MM.1S (cell line): ENCODE measurements around the gene CNTNAP2.

ENCODE experiments used
- EZH2 ChIP-seq: fragments of 300-600 bp; sonication (generic); optimal IDR thresholded peaks from 2 replicates; pipeline ENCODE3; 2017; ENCODE audit warnings: low read depth, mild to moderate bottlenecking, antibody characterized with exemption, low read length, mixed read lengths
- EZH2phosphoT487 ChIP-seq: fragments of 300-600 bp; sonication (generic); IDR thresholded peaks from 2 replicates; pipeline ENCODE4 v1.6.1; 2018; ENCODE audit warnings: antibody characterized with exemption, low read length
- TF ChIP-seq, protein P1 (sequence below): fragments of 300-600 bp; sonication (generic); IDR thresholded peaks from 2 replicates; pipeline ENCODE4 v1.5.1; 2016; ENCODE audit warnings: antibody characterized with exemption, low read length, mixed read lengths

GRCh38 chr7:146528581-146528980, 412.0 kb downstream of the CNTNAP2 start:
- TF ChIP-seq, protein P1, sequence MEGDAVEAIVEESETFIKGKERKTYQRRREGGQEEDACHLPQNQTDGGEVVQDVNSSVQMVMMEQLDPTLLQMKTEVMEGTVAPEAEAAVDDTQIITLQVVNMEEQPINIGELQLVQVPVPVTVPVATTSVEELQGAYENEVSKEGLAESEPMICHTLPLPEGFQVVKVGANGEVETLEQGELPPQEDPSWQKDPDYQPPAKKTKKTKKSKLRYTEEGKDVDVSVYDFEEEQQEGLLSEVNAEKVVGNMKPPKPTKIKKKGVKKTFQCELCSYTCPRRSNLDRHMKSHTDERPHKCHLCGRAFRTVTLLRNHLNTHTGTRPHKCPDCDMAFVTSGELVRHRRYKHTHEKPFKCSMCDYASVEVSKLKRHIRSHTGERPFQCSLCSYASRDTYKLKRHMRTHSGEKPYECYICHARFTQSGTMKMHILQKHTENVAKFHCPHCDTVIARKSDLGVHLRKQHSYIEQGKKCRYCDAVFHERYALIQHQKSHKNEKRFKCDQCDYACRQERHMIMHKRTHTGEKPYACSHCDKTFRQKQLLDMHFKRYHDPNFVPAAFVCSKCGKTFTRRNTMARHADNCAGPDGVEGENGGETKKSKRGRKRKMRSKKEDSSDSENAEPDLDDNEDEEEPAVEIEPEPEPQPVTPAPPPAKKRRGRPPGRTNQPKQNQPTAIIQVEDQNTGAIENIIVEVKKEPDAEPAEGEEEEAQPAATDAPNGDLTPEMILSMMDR = no peak
- TF ChIP-seq EZH2 (no peak), EZH2phosphoT487 (no peak)
